Astrocyte of the hippocampus (primary cell): ENCODE data around the gene TRPC6.
"Not testable (repeated sequence)": the region's sequence is repeated elsewhere in the genome, so short reads cannot be mapped to it uniquely, and the experiment has no call there.

ENCODE experiments used
- DNase-seq: peaks from one replicate; pipeline ENCODE4 v3.0.0; 2011; ENCODE audit warnings: low read depth, low spot score

The TRPC6 gene

GRCh38 chr11:101448881-101449442 lies 134.8 kb downstream of the TRPC6 start:
- DNase-seq: no peak

- no peak for DNase-seq
These were observed 137.1 kb downstream of the TRPC6 start for GRCh38 chr11:101446726-101447125.

GRCh38 chr11:101446238-101446637 lies 137.6 kb downstream of the TRPC6 start:
- DNase-seq: peak; percentile 41

GRCh38 chr11:101445761-101446160 lies 138.0 kb downstream of the TRPC6 start:
- no peak for DNase-seq

- DNase-seq: no peak
These were observed 139.0 kb downstream of the TRPC6 start for GRCh38 chr11:101444851-101445250.

GRCh38 chr11:101444164-101444563 lies 139.6 kb downstream of the TRPC6 start:
- peak; percentile 59 for DNase-seq

GRCh38 chr11:101442936-101443521 lies 140.8 kb downstream of the TRPC6 start:
- no peak for DNase-seq

GRCh38 chr11:101442171-101442570 lies 141.6 kb downstream of the TRPC6 start:
- peak; percentile 77 for DNase-seq

GRCh38 chr11:101441747-101442146 lies 142.1 kb downstream of the TRPC6 start:
- peak; percentile 51 for DNase-seq

GRCh38 chr11:101439488-101439887 lies 144.3 kb downstream of the TRPC6 start:
- no peak for DNase-seq

- DNase-seq: not testable (repeated sequence)
These were observed 145.1 kb downstream of the TRPC6 start for GRCh38 chr11:101438708-101439107.

GRCh38 chr11:101438126-101438525 lies 145.7 kb downstream of the TRPC6 start:
- no peak for DNase-seq

- DNase-seq: peak; percentile 59
These were observed 147.2 kb downstream of the TRPC6 start for GRCh38 chr11:101436511-101437142.

GRCh38 chr11:101435408-101435973 lies 148.3 kb downstream of the TRPC6 start:
- DNase-seq: no peak

GRCh38 chr11:101434026-101434643 lies 149.7 kb downstream of the TRPC6 start:
- no peak for DNase-seq

GRCh38 chr11:101433151-101433550 lies 150.7 kb downstream of the TRPC6 start:
- DNase-seq: no peak

GRCh38 chr11:101429703-101430540 lies 153.9 kb downstream of the TRPC6 start:
- DNase-seq: no peak

GRCh38 chr11:101428918-101429317 lies 154.9 kb downstream of the TRPC6 start:
- no peak for DNase-seq

- DNase-seq: peak; percentile 11
These were observed 176.5 kb downstream of the TRPC6 start for GRCh38 chr11:101407324-101407723.
